GM21515 (cell line): ENCODE measurements around the gene PTGS2.
A peak's percentile ranks its signal among the peaks of the same experiment; 100 is the strongest.

Experiments
- ATAC-seq: cut with Tn5 transposase; IDR thresholded peaks from one replicate; pipeline ENCODE4 v1.9.1; 2021; ENCODE audit not compliant: unreplicated experiment

Gene PTGS2

GRCh38 chr1:186680245-186681061 is at the start of gene PTGS2:
Gene PTGS2, minus strand, starts transcription at chr1:186680423. Its CDS starts 133 bp downstream, at chr1:186680290.
- ATAC-seq: peak; percentile 88

GRCh38 chr1:186722711-186723309 is 42.6 kb upstream of the PTGS2 start:
- peak; percentile 85 for ATAC-seq

DNA sequence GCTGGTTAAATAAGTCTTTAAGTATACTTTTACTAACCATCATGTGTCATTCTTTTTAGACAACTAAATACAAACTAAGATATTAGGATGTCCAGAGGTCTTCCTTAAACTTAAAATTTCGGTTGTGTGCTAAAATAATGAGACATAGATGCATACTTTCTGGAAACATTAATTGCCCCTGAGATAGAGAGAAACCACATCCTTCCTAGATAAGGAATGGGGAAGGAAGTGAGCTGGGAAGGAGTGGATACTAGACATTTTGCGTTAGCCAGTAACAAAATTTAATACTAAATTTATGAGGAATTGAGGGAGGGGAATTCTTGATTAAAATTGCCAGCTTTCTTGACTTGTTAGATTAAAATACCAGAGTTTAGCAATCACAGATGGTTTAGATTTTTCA is 37.1 kb upstream of the PTGS2 start:
- ATAC-seq: no peak

DNA sequence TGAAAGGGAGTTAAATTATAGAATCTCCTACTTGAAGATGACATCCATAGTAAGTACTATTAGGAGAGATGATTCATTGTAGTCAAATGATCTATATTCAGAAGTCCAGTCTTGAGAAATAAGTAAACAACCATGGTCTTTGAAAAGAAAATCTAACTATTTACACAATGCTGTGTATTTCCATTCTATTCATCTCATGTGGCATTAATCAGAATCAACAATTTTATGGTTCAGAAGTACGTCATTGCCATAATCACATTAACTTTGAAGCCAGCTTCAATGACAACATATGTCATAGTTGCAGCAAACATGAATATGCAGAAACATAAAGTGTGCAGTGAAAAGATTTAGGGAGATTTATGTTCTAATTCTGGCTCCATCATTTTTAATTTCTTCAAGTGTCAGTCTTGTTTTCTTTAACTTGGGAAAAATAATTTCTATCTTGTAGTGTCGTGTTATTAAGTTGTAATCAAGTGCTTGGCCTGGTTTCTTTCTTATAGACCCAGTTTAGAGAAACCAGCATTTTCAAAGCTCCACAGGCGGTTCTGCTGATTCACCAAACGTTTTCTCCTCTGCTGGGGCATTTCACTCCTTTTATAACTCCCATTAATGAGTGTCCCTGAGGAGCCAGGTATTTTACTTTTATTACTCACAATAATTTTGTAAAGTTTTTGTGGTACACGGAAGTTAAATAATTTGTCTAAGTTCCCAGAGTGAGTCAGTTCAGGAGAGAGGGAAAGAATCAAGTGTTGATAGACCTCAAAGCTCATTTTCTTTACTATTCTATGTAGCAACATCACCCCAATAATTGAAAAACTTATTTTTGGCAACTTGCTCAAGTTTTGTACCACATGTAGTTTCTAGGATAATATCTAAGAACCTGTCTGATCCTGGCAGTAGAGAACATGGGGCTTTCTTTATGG is 35.9 kb upstream of the PTGS2 start:
- ATAC-seq: no peak

- no peak for ATAC-seq
Measured at GRCh38 chr1:186710696-186711095, 30.5 kb upstream of the PTGS2 start.

DNA sequence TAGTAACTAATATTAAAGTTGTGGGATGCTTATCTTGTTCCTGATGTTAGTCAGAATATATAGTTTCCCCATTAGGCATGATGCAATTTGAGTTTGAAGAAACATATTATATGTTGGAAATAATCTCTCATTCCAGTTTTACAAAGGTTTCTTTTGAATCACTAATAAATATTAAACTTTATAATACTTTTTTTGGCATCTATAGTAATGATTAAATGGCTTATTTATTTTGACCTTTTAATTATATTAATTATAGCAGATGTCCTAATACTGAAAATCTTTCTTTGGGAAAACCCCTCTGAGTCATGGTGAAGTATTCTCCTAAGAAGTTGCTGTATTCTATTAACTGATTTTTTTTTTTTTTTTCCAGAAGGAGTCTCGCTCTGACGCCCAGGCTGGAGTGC is 28.5 kb upstream of the PTGS2 start:
- ATAC-seq: no peak

DNA sequence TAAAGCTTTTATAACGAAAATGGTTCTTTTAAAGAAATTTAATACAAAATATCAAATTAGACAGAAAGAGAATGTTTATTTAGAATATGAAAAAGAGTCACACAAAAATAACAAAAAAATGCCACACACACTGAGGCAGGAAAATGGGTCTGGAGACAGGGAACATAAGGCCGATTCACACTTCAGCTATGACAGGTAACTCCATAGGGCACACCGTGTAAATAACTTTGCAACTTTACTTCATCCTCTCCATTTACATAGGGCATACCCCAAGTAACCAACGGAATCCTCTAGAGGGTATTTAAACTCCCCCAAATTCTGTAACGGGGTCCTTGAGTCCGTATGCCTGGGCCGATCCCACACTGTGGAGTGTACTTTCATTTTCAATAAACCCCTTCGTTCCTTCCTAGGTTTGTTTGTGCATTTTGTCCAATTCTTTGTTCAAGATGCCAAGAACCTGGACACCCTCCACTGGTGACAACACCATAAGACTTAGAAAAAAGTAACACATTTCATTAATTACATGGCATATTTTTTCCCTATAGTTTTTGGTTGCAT is 23.1 kb upstream of the PTGS2 start:
- ATAC-seq: no peak

- no peak for ATAC-seq
Measured at GRCh38 chr1:186700722-186701121, 20.5 kb upstream of the PTGS2 start.

DNA sequence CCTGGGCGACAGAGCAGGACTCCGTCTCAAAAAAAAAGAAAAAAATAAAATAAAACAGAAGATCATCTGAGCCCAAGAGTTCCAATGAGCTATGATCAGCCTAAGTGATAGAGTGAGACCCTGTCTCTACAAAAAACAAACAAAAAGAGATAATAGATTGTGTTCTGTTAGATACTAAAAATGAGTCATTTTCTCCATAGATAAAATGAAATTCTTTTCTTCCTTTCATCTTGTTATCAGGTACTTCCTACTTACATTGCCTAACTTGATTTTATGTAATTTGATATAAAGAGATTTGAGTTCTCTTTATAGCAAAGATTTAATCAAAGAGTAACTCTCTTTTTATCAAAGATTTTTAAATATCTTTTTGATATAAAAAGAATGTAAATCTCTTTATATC is 19.3 kb upstream of the PTGS2 start:
- ATAC-seq: no peak

GRCh38 chr1:186689907-186690306 is 9.7 kb upstream of the PTGS2 start:
- no peak for ATAC-seq

DNA sequence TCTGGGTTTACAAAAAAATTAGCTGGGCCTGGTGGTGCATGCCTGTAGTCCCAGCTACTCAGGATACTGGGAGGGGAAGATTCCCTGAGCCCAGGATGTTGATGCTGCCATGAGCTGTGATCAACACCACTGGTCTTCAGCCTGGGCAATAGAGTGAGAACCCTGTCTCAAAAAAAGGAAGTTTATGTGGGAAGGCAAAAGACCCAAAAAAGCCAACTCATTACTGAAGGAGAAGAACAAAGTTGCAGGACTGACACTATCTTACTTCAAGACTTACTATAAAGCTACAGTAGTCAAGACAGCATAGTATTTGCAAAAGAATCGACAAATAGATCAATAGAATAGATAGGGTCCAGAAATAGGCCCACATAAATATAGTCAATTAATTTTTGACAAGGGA is 9.2 kb upstream of the PTGS2 start:
- no peak for ATAC-seq

DNA sequence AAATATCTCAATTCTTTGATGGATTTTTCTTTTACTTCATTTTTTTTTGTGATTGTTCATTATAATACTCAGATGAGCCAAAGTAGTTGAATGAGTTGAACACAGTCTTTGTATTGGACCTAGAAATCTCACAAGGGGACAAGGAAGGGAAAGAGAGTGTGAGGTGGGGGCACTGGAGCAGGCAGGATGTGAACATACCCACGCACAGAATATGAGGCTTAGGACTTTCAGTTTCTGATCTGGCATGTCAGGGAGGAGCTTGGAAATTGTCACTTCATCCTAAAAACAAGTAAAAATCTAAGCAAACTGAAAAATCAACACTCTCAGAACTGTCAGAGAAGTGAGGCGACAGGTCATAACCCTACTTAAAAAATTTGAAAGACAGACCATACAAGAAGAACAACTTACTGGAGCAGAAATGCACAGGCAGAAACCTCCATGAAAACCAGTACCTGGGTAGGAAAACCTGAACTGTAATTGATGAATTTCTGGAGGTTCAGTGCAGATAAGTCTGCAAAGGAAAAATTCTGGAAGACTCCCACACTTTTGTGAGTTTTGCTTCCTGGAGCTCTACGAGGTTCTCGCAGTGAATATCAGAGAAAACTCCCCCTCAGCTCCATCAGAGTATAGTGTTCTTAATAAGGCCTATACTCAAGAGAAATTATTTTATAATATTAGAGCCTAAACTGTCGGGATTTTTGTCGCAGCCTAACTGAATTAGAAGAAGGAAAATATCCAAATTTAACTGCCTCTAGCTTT is 3.6 kb upstream of the PTGS2 start:
- ATAC-seq: no peak

DNA sequence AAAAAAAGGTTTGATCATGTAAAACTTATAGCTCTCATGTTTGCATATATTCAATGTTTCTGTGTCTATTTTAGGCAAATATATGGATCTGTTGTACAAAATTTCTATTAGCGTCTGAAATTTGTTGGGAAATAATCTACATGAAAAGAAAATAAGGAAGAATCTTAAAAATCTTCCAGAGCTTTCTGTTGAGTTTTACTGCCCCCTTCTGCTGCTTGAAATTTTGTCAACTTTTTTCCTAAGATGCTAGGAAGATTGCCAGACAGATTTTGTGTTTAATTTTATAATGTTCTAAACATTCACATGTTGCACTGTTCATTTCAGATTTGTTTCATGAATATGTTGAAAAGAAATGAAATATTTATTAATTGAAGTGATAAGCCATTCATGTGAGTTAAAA is 2.5 kb upstream of the PTGS2 start:
- ATAC-seq: no peak

GRCh38 chr1:186681801-186682200 is 1.6 kb upstream of the PTGS2 start:
- no peak for ATAC-seq

DNA sequence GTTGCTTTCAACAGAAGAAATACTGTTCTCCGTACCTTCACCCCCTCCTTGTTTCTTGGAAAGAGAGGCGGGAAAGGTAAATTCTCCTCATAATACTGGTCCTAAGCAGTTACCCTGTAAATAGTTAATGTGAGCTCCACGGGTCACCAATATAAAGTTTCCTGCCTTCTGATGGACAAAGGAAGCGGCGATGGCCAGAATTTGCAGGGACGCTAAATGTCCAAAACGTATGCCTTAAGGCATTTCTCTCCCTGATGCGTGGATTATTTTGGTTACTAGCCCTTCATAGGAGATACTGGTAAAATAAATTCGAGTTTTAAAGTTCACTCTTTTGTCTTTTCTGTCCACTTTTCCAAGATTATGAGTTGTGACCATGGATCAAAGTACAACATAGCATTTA is 898 bp upstream of the PTGS2 start:
- ATAC-seq: no peak

GRCh38 chr1:186679924-186680244 is 339 bp downstream of the PTGS2 start:
- ATAC-seq: no peak

GRCh38 chr1:186678155-186678554 is 2.1 kb downstream of the PTGS2 start:
- no peak for ATAC-seq

DNA sequence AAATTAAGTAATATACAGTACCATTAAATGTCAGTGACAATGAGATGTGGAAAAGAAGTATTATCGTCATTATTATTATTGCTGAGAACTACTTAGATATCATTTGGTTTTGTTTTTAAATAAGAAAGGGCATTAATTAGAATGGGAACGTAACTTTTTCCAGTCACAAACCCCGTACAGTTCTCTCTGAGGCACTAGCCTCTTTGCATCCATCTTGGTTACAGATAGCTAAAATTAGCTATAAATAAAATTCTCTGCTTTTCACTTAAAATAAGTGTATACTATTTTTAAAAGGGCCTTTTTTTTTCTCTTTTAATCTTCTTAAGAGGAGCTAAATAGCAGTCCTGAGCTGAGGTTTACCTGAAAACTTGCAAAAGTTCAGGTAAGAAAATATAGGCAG is 7.6 kb downstream of the PTGS2 start:
- no peak for ATAC-seq

GRCh38 chr1:186672131-186672530 is 8.1 kb downstream of the PTGS2 start:
- ATAC-seq: no peak

- ATAC-seq: no peak
Measured at GRCh38 chr1:186671136-186671825, 8.9 kb downstream of the PTGS2 start.
